K562 (cell line): ENCODE measurements around the gene PRKACA. TPM values are rescaled to one million over a fixed set of nuclear protein-coding genes. Genes with fewer than 3 reads are reported as not detected.
A peak's percentile ranks its signal among the peaks of the same experiment; 100 is the strongest.

Source experiments
- ATF3 ChIP-seq, 2 experiments: fragments of 450-650 bp in 1 of 2; sonication (generic) in 1 of 2; formaldehyde crosslinking in 1 of 2; IDR thresholded peaks in 1 of 2; conservative IDR thresholded peaks in 1 of 2; 2 replicates each; pipeline versions ENCODE4 v1.6.1 to v1.8.1; 2016 to 2023; ENCODE audit warnings: mild to moderate bottlenecking in 2 of 2, moderate library complexity in 2 of 2, inconsistent platforms in 1 of 2, missing genetic modification reagents in 1 of 2
- BACH1 ChIP-seq: fragments of 200-800 bp; sonication (Bioruptor generic); IDR thresholded peaks from 2 replicates; pipeline ENCODE4 v1.6.1; 2016; ENCODE audit warnings: missing genetic modification characterization, missing compliant biosample characterization
- CHD4 ChIP-seq: fragments of 200-600 bp; sonication (generic); IDR thresholded peaks from 3 replicates; pipeline ENCODE4 v1.6.1; 2012; ENCODE audit warnings: low read depth, mild to moderate bottlenecking, mixed read lengths, low read length, inconsistent platforms; ENCODE audit not compliant: insufficient read depth, insufficient replicate concordance, poor library complexity, severe bottlenecking
- CTBP1 ChIP-seq: fragments of 450-650 bp; IDR thresholded peaks from 2 replicates; pipeline ENCODE4 v1.6.1; 2016; ENCODE audit warnings: borderline replicate concordance
- ESRRB ChIP-seq: fragments of 250-450 bp; sonication (Bioruptor Pico); IDR thresholded peaks from 2 replicates; pipeline ENCODE4 v1.5.0; 2020; ENCODE audit warnings: mild to moderate bottlenecking, moderate library complexity, borderline replicate concordance
- GMEB1 ChIP-seq: fragments of 250-450 bp; sonication (Bioruptor Pico); IDR thresholded peaks from 2 replicates; pipeline ENCODE4 v1.4.0; 2020; ENCODE audit warnings: mild to moderate bottlenecking
- HIVEP1 ChIP-seq: fragments of 250-450 bp; sonication (Bioruptor Pico); IDR thresholded peaks from 2 replicates; pipeline ENCODE4 v1.4.0; 2020; ENCODE audit warnings: mild to moderate bottlenecking
- MITF ChIP-seq: IDR thresholded peaks from 2 replicates; pipeline ENCODE4 v1.6.1; 2014; ENCODE audit warnings: antibody characterized with exemption
- MLLT1 ChIP-seq, 2 experiments: fragments of 450-650 bp; IDR thresholded peaks; 2 replicates each; pipeline ENCODE4 v1.6.1; 2016
- MTA1 ChIP-seq: fragments of 450-650 bp; IDR thresholded peaks from 2 replicates; pipeline ENCODE4 v1.6.1; 2017; ENCODE audit warnings: borderline replicate concordance
- NKRF ChIP-seq: fragments of 450-650 bp; IDR thresholded peaks from 2 replicates; pipeline ENCODE4 v1.6.1; 2016; ENCODE audit warnings: borderline replicate concordance
- PCBP1 ChIP-seq: fragments of 200-400 bp; formaldehyde crosslinking; IDR thresholded peaks from 2 replicates; pipeline ENCODE4 v1.6.1; 2018; ENCODE audit warnings: mild to moderate bottlenecking, low read depth, low read length; ENCODE audit not compliant: poor library complexity, severe bottlenecking
- PML ChIP-seq: IDR thresholded peaks from 2 replicates; pipeline ENCODE4 v1.6.1; 2012; ENCODE audit warnings: low read length, inconsistent platforms
- SAFB ChIP-seq: fragments of 200-400 bp; formaldehyde crosslinking; IDR thresholded peaks from 2 replicates; pipeline ENCODE4 v1.6.1; 2017; ENCODE audit warnings: low read depth, low read length, borderline replicate concordance
- TAF1 ChIP-seq: IDR thresholded peaks from 2 replicates; pipeline ENCODE4 v1.6.1; 2011; ENCODE audit warnings: mild to moderate bottlenecking, low read length, moderate library complexity; ENCODE audit not compliant: insufficient read depth, control insufficient read depth, severe bottlenecking; ENCODE audit errors: extremely low read depth
- YY1 ChIP-seq, 3 experiments: IDR thresholded peaks; 2 replicates each; pipeline ENCODE4 v1.6.1; 2011; ENCODE audit warnings: low read length in 2 of 3, mild to moderate bottlenecking in 2 of 3, moderate library complexity in 2 of 3, borderline replicate concordance in 1 of 3, control low read depth in 1 of 3, low read depth in 1 of 3; ENCODE audit not compliant: insufficient read depth in 3 of 3, insufficient replicate concordance in 2 of 3, control insufficient read depth in 1 of 3, insufficient read length in 1 of 3; ENCODE audit errors: extremely low read depth in 1 of 3
- ZNF197 ChIP-seq: fragments of 200-800 bp; sonication (Bioruptor generic); IDR thresholded peaks from 2 replicates; pipeline ENCODE4 v1.6.1; 2016; ENCODE audit warnings: low read depth, missing genetic modification characterization, missing compliant biosample characterization
- polyA plus RNA-seq, 8 experiments: library from polyadenylated mRNA; depleted of rRNA in 4 of 8; stranded (reverse) in 5 of 8; unstranded in 3 of 8; fragments of >200 nt; fragmentation: Nextera tagmentation in 2 of 8; fragmentation: Illumina TruSeq in 1 of 8; extraction: Ambion mirVana in 2 of 8; extraction: Trizol in 1 of 8; gene quantifications; 2 replicates each; pipeline versions ENCODE4 v1.2.1 to v1.2.3, GENCODE V29; 2011 to 2014; ENCODE audit warnings: inconsistent platforms in 1 of 8, missing spikeins in 1 of 8
- total RNA-seq, 7 experiments: library from RNA; depleted of rRNA in 6 of 7; stranded (reverse); fragments of >200 nt in 6 of 7; fragmentation: Illumina TruSeq in 2 of 7; extraction: Trizol in 2 of 7; gene quantifications; 2 replicates each; pipeline versions ENCODE4 v1.2.1 to v1.2.3, GENCODE V29; 2011 to 2021; ENCODE audit warnings: low replicate concordance in 1 of 7

Gene PRKACA
- total and polyA plus RNA-seq, 9 of the 15 experiments (the other 6 are each of a cell fraction or from before 2014, with no cell fraction given) = 1.2 to 63.1 (median 13.0) TPM

- TF ChIP-seq GMEB1 (CRISPR knock-in tag) (no peak), ZNF197 (CRISPR knock-in tag) (peak; percentile 37; the same call in 1 of the 2 replicates), YY1 (IDR thresholded peaks at IDR 0.05; ENCODE audit: borderline replicate concordance in 1 of 3, control insufficient read depth in 1 of 3, extremely low read depth in 1 of 3, insufficient read depth in 3 of 3, insufficient read length in 1 of 3, insufficient replicate concordance in 2 of 3, low read depth in 1 of 3, low read length in 2 of 3) (peak in 2 of 3 experiments; percentile 4 to 21), CHD4 (no peak), CTBP1 (peak; percentile 94), ESRRB (CRISPR knock-in tag) (no peak), HIVEP1 (CRISPR knock-in tag) (no peak), PCBP1 (no peak), PML (no peak), TAF1 (peak; percentile 10), MITF (no peak), MTA1 (no peak), MLLT1 (IDR thresholded peaks at IDR 0.05) (no peak), ATF3 (IDR thresholded peaks at IDR 0.05) (no peak), ATF3 (CRISPR knock-in tag; conservative IDR thresholded peaks at IDR 0.05) (no peak), BACH1 (tag) (no peak), NKRF (no peak), SAFB (no peak)
Measured at GRCh38 chr19:14089662-14090508, 27.7 kb downstream of the PRKACA start (continued).
